ENCODE data around the gene DYNC2LI1. TPM values are rescaled to one million over a fixed set of nuclear protein-coding genes. Genes with fewer than 3 reads are reported as not detected.

The DYNC2LI1 gene
- total and polyA plus RNA-seq, 2 donors from 2014 or later = 41.5 to 54.4 TPM

GRCh38 chr2:43774617-43775016, 778 bp downstream of the DYNC2LI1 start:
- intact Hi-C loops (cut with DNase I) = no loop called here
- peak overlapping the region; percentile 90 for H3K27ac ChIP-seq (ENCODE audit: low read depth in 2 of 2, low read length in 2 of 2)
- DNase-seq (no peak), FAIRE-seq (no peak)
- H3K4me1 ChIP-seq (ENCODE audit: control insufficient read depth in 2 of 3, insufficient read depth in 2 of 3, low read depth in 1 of 3, low read length in 3 of 3) = no peaks in the 10 kb centered on the region
- H3K36me3 ChIP-seq (ENCODE audit: control insufficient read depth in 2 of 3, insufficient read depth in 3 of 3, low read length in 3 of 3) = peaks cover 0 to 9% (median 4%) of the 10 kb centered on the region in 3 donors
- peak overlapping the region; percentile 83 to 93 (median 84) for H3K4me3 ChIP-seq (ENCODE audit: low read length in 3 of 3)
- H3K27me3 ChIP-seq (ENCODE audit: control insufficient read depth, insufficient read depth, low read length) = no peaks in the 10 kb centered on the region
- no peak for TF ChIP-seq CTCF (IDR thresholded peaks at IDR 0.05; ENCODE audit: borderline replicate concordance, extremely low read depth, insufficient read depth)
- peak overlapping the region; percentile 57 to 88 (median 83) for H3K9ac ChIP-seq (ENCODE audit: low read length in 3 of 3)
- H3K9me3 ChIP-seq (ENCODE audit: control insufficient read depth in 2 of 3, insufficient read depth in 1 of 3, low read length in 3 of 3) = no peaks in the 10 kb centered on the region

- Histone ChIP-seq H3K4me3 (ENCODE audit: low read length in 3 of 3) (no peak overlapping the region), H3K27ac (ENCODE audit: low read depth in 2 of 2, low read length in 2 of 2) (no peak overlapping the region), H3K9ac (ENCODE audit: low read length in 3 of 3) (no peak overlapping the region), H3K36me3 (ENCODE audit: control insufficient read depth in 2 of 3, insufficient read depth in 3 of 3, low read length in 3 of 3) (peaks cover 0 to 9% (median 4%) of the 10 kb centered on the region in 3 donors), H3K27me3 (ENCODE audit: control insufficient read depth, insufficient read depth, low read length) (no peaks in the 10 kb centered on the region), H3K9me3 (ENCODE audit: control insufficient read depth in 2 of 3, insufficient read depth in 1 of 3, low read length in 3 of 3) (no peaks in the 10 kb centered on the region), H3K4me1 (ENCODE audit: control insufficient read depth in 2 of 3, insufficient read depth in 2 of 3, low read depth in 1 of 3, low read length in 3 of 3) (no peaks in the 10 kb centered on the region)
- DNase-seq (no peak), FAIRE-seq (no peak)
- TF ChIP-seq CTCF (IDR thresholded peaks at IDR 0.05; ENCODE audit: borderline replicate concordance, extremely low read depth, insufficient read depth) = no peak
- intact Hi-C loops (cut with DNase I) = no loop called here
These were observed 2.5 kb downstream of the DYNC2LI1 start for GRCh38 chr2:43776324-43776723.

- no peak for FAIRE-seq
- H3K27ac ChIP-seq (ENCODE audit: low read depth in 2 of 2, low read length in 2 of 2) = no peak overlapping the region
- H3K9ac ChIP-seq (ENCODE audit: low read length in 3 of 3) = no peak overlapping the region
- H3K4me1 ChIP-seq (ENCODE audit: control insufficient read depth in 2 of 3, insufficient read depth in 2 of 3, low read depth in 1 of 3, low read length in 3 of 3) = no peaks in the 10 kb centered on the region
- H3K36me3 ChIP-seq (ENCODE audit: control insufficient read depth in 2 of 3, insufficient read depth in 3 of 3, low read length in 3 of 3) = peaks cover 0 to 9% (median 4%) of the 10 kb centered on the region in 3 donors
- H3K9me3 ChIP-seq (ENCODE audit: control insufficient read depth in 2 of 3, insufficient read depth in 1 of 3, low read length in 3 of 3) = no peaks in the 10 kb centered on the region
- no peaks in the 10 kb centered on the region for H3K27me3 ChIP-seq (ENCODE audit: control insufficient read depth, insufficient read depth, low read length)
- H3K4me3 ChIP-seq (ENCODE audit: low read length in 3 of 3) = no peak overlapping the region
- no peak for DNase-seq
- intact Hi-C loops (cut with DNase I) = no loop called here
- TF ChIP-seq CTCF (IDR thresholded peaks at IDR 0.05; ENCODE audit: borderline replicate concordance, extremely low read depth, insufficient read depth) = no peak
These were observed 3.6 kb downstream of the DYNC2LI1 start for GRCh38 chr2:43777306-43777926.

- no peak for TF ChIP-seq CTCF (IDR thresholded peaks at IDR 0.05; ENCODE audit: borderline replicate concordance, extremely low read depth, insufficient read depth)
- no peak overlapping the region for H3K4me3 ChIP-seq (ENCODE audit: low read length in 3 of 3)
- H3K36me3 ChIP-seq (ENCODE audit: control insufficient read depth in 2 of 3, insufficient read depth in 3 of 3, low read length in 3 of 3) = peaks cover 0 to 9% (median 4%) of the 10 kb centered on the region in 3 donors
- H3K9me3 ChIP-seq (ENCODE audit: control insufficient read depth in 2 of 3, insufficient read depth in 1 of 3, low read length in 3 of 3) = no peaks in the 10 kb centered on the region
- no peak for FAIRE-seq
- H3K27me3 ChIP-seq (ENCODE audit: control insufficient read depth, insufficient read depth, low read length) = no peaks in the 10 kb centered on the region
- intact Hi-C loops (cut with DNase I) = no loop called here
- H3K9ac ChIP-seq (ENCODE audit: low read length in 3 of 3) = no peak overlapping the region
- H3K4me1 ChIP-seq (ENCODE audit: control insufficient read depth in 2 of 3, insufficient read depth in 2 of 3, low read depth in 1 of 3, low read length in 3 of 3) = no peaks in the 10 kb centered on the region
- DNase-seq = no peak
- no peak overlapping the region for H3K27ac ChIP-seq (ENCODE audit: low read depth in 2 of 2, low read length in 2 of 2)
These were observed 4.4 kb downstream of the DYNC2LI1 start for GRCh38 chr2:43778233-43778632.

Data from kidney (tissue), 14 donors.